Right cardiac atrium (tissue), 5 donors: ENCODE data around the gene PHACTR1. TPM values are rescaled to one million over a fixed set of nuclear protein-coding genes. Genes with fewer than 3 reads are reported as not detected.

Experiments
- ATAC-seq, 2 donors: fragments of 200-7000 bp; cut with Tn5 transposase; one replicate each; pipeline versions ENCODE4 v1.8.0 to v1.9.1; 2020; ENCODE audit warnings: moderate library complexity in 2 of 2, mild to moderate bottlenecking in 1 of 2
- DNase-seq, 3 donors: peaks; one replicate each; pipeline ENCODE4 v3.0.0-alpha.2; 2020
- H3K27ac ChIP-seq: one replicate; pipeline ENCODE4 v1.5.1; 2013; ENCODE audit warnings: mild to moderate bottlenecking, low read length, control low read depth, moderate library complexity
- H3K27me3 ChIP-seq: one replicate; pipeline ENCODE4 v1.6.1; 2013; ENCODE audit not compliant: control insufficient read depth, insufficient read depth
- H3K4me1 ChIP-seq: one replicate; pipeline ENCODE4 v1.6.1; 2013; ENCODE audit warnings: low read length; ENCODE audit not compliant: control insufficient read depth, insufficient read depth
- H3K4me3 ChIP-seq: one replicate; pipeline ENCODE4 v1.5.1; 2013; ENCODE audit warnings: low read length, control low read depth
- H3K9me3 ChIP-seq: one replicate; pipeline ENCODE4 v1.6.1; 2013; ENCODE audit warnings: low read length; ENCODE audit not compliant: control insufficient read depth
- WGBS: extraction: QIAGEN DNeasy Blood & Tissue Kit; methylation state at CpG from one replicate; pipeline ENCODE4 v1.1.7; 2013; 5-methylcytosine and 5-hydroxymethylcytosine counted together
- intact Hi-C, 4 donors: fragments of 100-400 bp; cut with DNase I; formaldehyde crosslinking; loops; one replicate each; pipeline versions ENCODE4 v1.11.0 to v1.14.0; 2022 to 2023
- polyA plus RNA-seq: library from polyadenylated mRNA; stranded (reverse); fragments of 200-250 nt; gene quantifications from one replicate; pipeline ENCODE4 v1.2.3, GENCODE V29; 2013
- total RNA-seq, 4 donors: library from RNA; stranded (reverse); fragmentation: NEBNext Ultra II Directional; extraction: Animal tissue kit (Norgen Biotek cat#: 25700); gene quantifications; one replicate each; pipeline ENCODE4 v1.2.1, GENCODE V29; 2021
- donor health status: healthy with polysubstance abuse.
- donor health status: DM: no; HTN: yes; CAD: no.
- donor health status: DM: no; HTN: no; CAD: no.
- donor health status: DM: no; HTN: yes; CAD: no; lungs with severe emphysema.
- donor health status: DM: yes; HTN: yes; CAD: no.

Gene PHACTR1
- total and polyA plus RNA-seq, 5 donors, result 7.3 to 29.4 (median 25.1) TPM

GRCh38 chr6:12769556-12770256 lies 53.1 kb downstream of the PHACTR1 start:
- H3K27ac ChIP-seq, result no peak overlapping the region
- H3K4me3 ChIP-seq, result no peak overlapping the region
- H3K4me1 ChIP-seq, result no peaks in the 10 kb centered on the region
- H3K27me3 ChIP-seq, result no peaks in the 10 kb centered on the region
- no peaks in the 10 kb centered on the region for H3K9me3 ChIP-seq
- intact Hi-C loops, result no loop called here
- DNase-seq, result no peak
- ATAC-seq, result no peak
- WGBS, result 55% methylated on average over 9 of the region's 9 CpGs

- Histone ChIP-seq H3K4me1 (no peaks in the 10 kb centered on the region), H3K9me3 (no peaks in the 10 kb centered on the region), H3K4me3 (no peak overlapping the region), H3K27me3 (no peaks in the 10 kb centered on the region), H3K27ac (no peak overlapping the region)
- intact Hi-C loops, result no loop called here
- WGBS, result 77% methylated on average over 3 of the region's 3 CpGs
- DNase-seq, result no peak
- ATAC-seq, result no peak
Measured at GRCh38 chr6:12772416-12772815, 55.8 kb downstream of the PHACTR1 start.

- H3K27me3 ChIP-seq, result no peaks in the 10 kb centered on the region
- no peaks in the 10 kb centered on the region for H3K9me3 ChIP-seq
- no peak overlapping the region for H3K4me3 ChIP-seq
- no peak overlapping the region for H3K27ac ChIP-seq
- DNase-seq, result no peak
- ATAC-seq, result no peak
- intact Hi-C loops, result no loop called here
- 50% methylated on average over 4 of the region's 4 CpGs for WGBS
- no peaks in the 10 kb centered on the region for H3K4me1 ChIP-seq
Measured at GRCh38 chr6:12776291-12776690, 59.7 kb downstream of the PHACTR1 start.

GRCh38 chr6:12779772-12780171 lies 63.2 kb downstream of the PHACTR1 start:
- H3K4me1 ChIP-seq, result no peaks in the 10 kb centered on the region
- H3K27ac ChIP-seq, result no peak overlapping the region
- no peak for DNase-seq
- WGBS, result 83% methylated on average over 2 of the region's 2 CpGs
- H3K9me3 ChIP-seq, result no peaks in the 10 kb centered on the region
- H3K27me3 ChIP-seq, result no peaks in the 10 kb centered on the region
- H3K4me3 ChIP-seq, result no peak overlapping the region
- intact Hi-C loops, result no loop called here
- no peak for ATAC-seq

GRCh38 chr6:12782136-12782535 lies 65.6 kb downstream of the PHACTR1 start:
- no peak overlapping the region for H3K27ac ChIP-seq
- H3K4me1 ChIP-seq, result no peaks in the 10 kb centered on the region
- DNase-seq, result no peak
- H3K4me3 ChIP-seq, result no peak overlapping the region
- no peaks in the 10 kb centered on the region for H3K9me3 ChIP-seq
- ATAC-seq, result no peak
- 87% methylated on average over 5 of the region's 5 CpGs for WGBS
- intact Hi-C loops, result no loop called here
- H3K27me3 ChIP-seq, result no peaks in the 10 kb centered on the region

GRCh38 chr6:12785301-12785700 lies 68.7 kb downstream of the PHACTR1 start:
- no peak for DNase-seq
- 82% methylated on average over 5 of the region's 5 CpGs for WGBS
- Histone ChIP-seq H3K4me1 (no peaks in the 10 kb centered on the region), H3K27ac (no peak overlapping the region), H3K27me3 (no peaks in the 10 kb centered on the region), H3K9me3 (no peaks in the 10 kb centered on the region), H3K4me3 (no peak overlapping the region)
- intact Hi-C loops, result no loop called here
- no peak for ATAC-seq

- Histone ChIP-seq H3K4me1 (no peaks in the 10 kb centered on the region), H3K9me3 (no peaks in the 10 kb centered on the region), H3K4me3 (no peak overlapping the region), H3K27me3 (no peaks in the 10 kb centered on the region), H3K27ac (no peak overlapping the region)
- ATAC-seq, result no peak
- DNase-seq, result no peak
- 80% methylated on average over 4 of the region's 4 CpGs for WGBS
- intact Hi-C loops, result no loop called here
Measured at GRCh38 chr6:12785921-12786320, 69.4 kb downstream of the PHACTR1 start.

- 85% methylated on average over 6 of the region's 6 CpGs for WGBS
- intact Hi-C loops, result no loop called here
- ATAC-seq (no peak), DNase-seq (no peak)
- Histone ChIP-seq H3K9me3 (no peaks in the 10 kb centered on the region), H3K4me3 (no peak overlapping the region), H3K4me1 (no peaks in the 10 kb centered on the region), H3K27me3 (no peaks in the 10 kb centered on the region), H3K27ac (no peak overlapping the region)
Measured at GRCh38 chr6:12791371-12791770, 74.8 kb downstream of the PHACTR1 start.

GRCh38 chr6:12798326-12798725 lies 81.8 kb downstream of the PHACTR1 start:
- ATAC-seq (no peak), DNase-seq (no peak)
- no peaks in the 10 kb centered on the region for H3K4me1 ChIP-seq
- H3K27ac ChIP-seq, result no peak overlapping the region
- intact Hi-C loops, result no loop called here
- no peak overlapping the region for H3K4me3 ChIP-seq
- H3K9me3 ChIP-seq, result no peaks in the 10 kb centered on the region
- H3K27me3 ChIP-seq, result no peaks in the 10 kb centered on the region
- WGBS, result 80% methylated on average over 4 of the region's 4 CpGs

GRCh38 chr6:12800120-12800519 lies 83.6 kb downstream of the PHACTR1 start:
- H3K4me1 ChIP-seq, result no peaks in the 10 kb centered on the region
- 41% methylated on average over 1 of the region's 1 CpG for WGBS
- H3K27me3 ChIP-seq, result no peaks in the 10 kb centered on the region
- H3K27ac ChIP-seq, result no peak overlapping the region
- DNase-seq, result no peak
- ATAC-seq, result no peak
- H3K4me3 ChIP-seq, result no peak overlapping the region
- no peaks in the 10 kb centered on the region for H3K9me3 ChIP-seq
- intact Hi-C loops, result no loop called here

- Histone ChIP-seq H3K4me3 (no peak overlapping the region), H3K27ac (no peak overlapping the region), H3K4me1 (no peaks in the 10 kb centered on the region), H3K27me3 (no peaks in the 10 kb centered on the region), H3K9me3 (no peaks in the 10 kb centered on the region)
- intact Hi-C loops, result no loop called here
- DNase-seq (no peak), ATAC-seq (no peak)
- 68% methylated on average over 3 of the region's 3 CpGs for WGBS
Measured at GRCh38 chr6:12801141-12801540, 84.6 kb downstream of the PHACTR1 start.

- Histone ChIP-seq H3K4me1 (no peaks in the 10 kb centered on the region), H3K27me3 (no peaks in the 10 kb centered on the region), H3K4me3 (no peak overlapping the region), H3K27ac (no peak overlapping the region), H3K9me3 (no peaks in the 10 kb centered on the region)
- intact Hi-C loops, result no loop called here
- ATAC-seq, result no peak
- DNase-seq, result no peak
- 92% methylated on average over 4 of the region's 4 CpGs for WGBS
Measured at GRCh38 chr6:12802440-12802839, 85.9 kb downstream of the PHACTR1 start.
